ENCODE measurements around the gene CTNNA1.

CTNNA1 gene

GRCh38 chr5:138933522-138934290 lies 180.5 kb downstream of the CTNNA1 start:
- no peaks in the 10 kb centered on the region for H3K27me3 Mint-ChIP-seq
- H3K9me3 Mint-ChIP-seq, result no peaks in the 10 kb centered on the region
- peaks cover 34% of the 10 kb centered on the region for H3K36me3 Mint-ChIP-seq (ENCODE audit: low read depth)
- DNase-seq (no peak), ATAC-seq (no peak)
- no peak overlapping the region for H3K4me3 Mint-ChIP-seq
- no peak overlapping the region for H3K27ac Mint-ChIP-seq
- H3K4me1 Mint-ChIP-seq, result no peaks in the 10 kb centered on the region

- no peaks in the 10 kb centered on the region for H3K9me3 Mint-ChIP-seq
- peaks cover 37% of the 10 kb centered on the region for H3K36me3 Mint-ChIP-seq (ENCODE audit: low read depth)
- H3K4me1 Mint-ChIP-seq, result no peaks in the 10 kb centered on the region
- ATAC-seq (no peak), DNase-seq (no peak)
- H3K4me3 Mint-ChIP-seq, result no peak overlapping the region
- H3K27me3 Mint-ChIP-seq, result no peaks in the 10 kb centered on the region
- H3K27ac Mint-ChIP-seq, result no peak overlapping the region
These were observed 181.7 kb downstream of the CTNNA1 start for GRCh38 chr5:138934971-138935370.

GRCh38 chr5:138935466-138935865 lies 182.2 kb downstream of the CTNNA1 start:
- H3K27me3 Mint-ChIP-seq, result no peaks in the 10 kb centered on the region
- H3K4me3 Mint-ChIP-seq, result no peak overlapping the region
- H3K4me1 Mint-ChIP-seq, result no peaks in the 10 kb centered on the region
- H3K27ac Mint-ChIP-seq, result no peak overlapping the region
- ATAC-seq (no peak), DNase-seq (no peak)
- H3K9me3 Mint-ChIP-seq, result no peaks in the 10 kb centered on the region
- peaks cover 34% of the 10 kb centered on the region for H3K36me3 Mint-ChIP-seq (ENCODE audit: low read depth)

GRCh38 chr5:138936225-138936967 lies 183.2 kb downstream of the CTNNA1 start:
- Mint-ChIP-seq H3K27ac (no peak overlapping the region), H3K4me3 (no peak overlapping the region), H3K9me3 (no peaks in the 10 kb centered on the region), H3K27me3 (no peaks in the 10 kb centered on the region), H3K4me1 (peaks cover 7% of the 10 kb centered on the region), H3K36me3 (ENCODE audit: low read depth) (peaks cover 25% of the 10 kb centered on the region)
- DNase-seq (no peak), ATAC-seq (no peak)

- H3K9me3 Mint-ChIP-seq, result no peaks in the 10 kb centered on the region
- no peaks in the 10 kb centered on the region for H3K27me3 Mint-ChIP-seq
- H3K4me1 Mint-ChIP-seq, result peaks cover 7% of the 10 kb centered on the region
- ATAC-seq, result no peak
- peaks cover 23% of the 10 kb centered on the region for H3K36me3 Mint-ChIP-seq (ENCODE audit: low read depth)
- H3K4me3 Mint-ChIP-seq, result no peak overlapping the region
- H3K27ac Mint-ChIP-seq, result no peak overlapping the region
- no peak for DNase-seq
These were observed 183.7 kb downstream of the CTNNA1 start for GRCh38 chr5:138936968-138937345.

GRCh38 chr5:138937392-138938387 lies 184.5 kb downstream of the CTNNA1 start:
- Mint-ChIP-seq H3K9me3 (no peaks in the 10 kb centered on the region), H3K4me1 (peaks cover 7% of the 10 kb centered on the region), H3K36me3 (ENCODE audit: low read depth) (peaks cover 21% of the 10 kb centered on the region), H3K4me3 (no peak overlapping the region), H3K27me3 (no peaks in the 10 kb centered on the region), H3K27ac (no peak overlapping the region)
- DNase-seq, result no peak
- peak; percentile 12 for ATAC-seq

- peaks cover 16% of the 10 kb centered on the region for H3K36me3 Mint-ChIP-seq (ENCODE audit: low read depth)
- H3K27me3 Mint-ChIP-seq, result no peaks in the 10 kb centered on the region
- no peak overlapping the region for H3K4me3 Mint-ChIP-seq
- ATAC-seq, result no peak
- no peak for DNase-seq
- peaks cover 7% of the 10 kb centered on the region for H3K4me1 Mint-ChIP-seq
- H3K27ac Mint-ChIP-seq, result no peak overlapping the region
- no peaks in the 10 kb centered on the region for H3K9me3 Mint-ChIP-seq
These were observed 185.3 kb downstream of the CTNNA1 start for GRCh38 chr5:138938526-138938925.

- H3K9me3 Mint-ChIP-seq, result no peaks in the 10 kb centered on the region
- no peaks in the 10 kb centered on the region for H3K27me3 Mint-ChIP-seq
- no peak overlapping the region for H3K27ac Mint-ChIP-seq
- H3K36me3 Mint-ChIP-seq (ENCODE audit: low read depth), result peaks cover 8% of the 10 kb centered on the region
- ATAC-seq (no peak), DNase-seq (no peak)
- no peak overlapping the region for H3K4me3 Mint-ChIP-seq
- H3K4me1 Mint-ChIP-seq, result peaks cover 7% of the 10 kb centered on the region
These were observed 188.8 kb downstream of the CTNNA1 start for GRCh38 chr5:138942066-138942465.

GRCh38 chr5:138942861-138943260 lies 189.6 kb downstream of the CTNNA1 start:
- Mint-ChIP-seq H3K4me1 (peaks cover 7% of the 10 kb centered on the region), H3K27ac (no peak overlapping the region), H3K4me3 (no peak overlapping the region), H3K36me3 (ENCODE audit: low read depth) (peaks cover 8% of the 10 kb centered on the region), H3K9me3 (no peaks in the 10 kb centered on the region), H3K27me3 (no peaks in the 10 kb centered on the region)
- DNase-seq (no peak), ATAC-seq (no peak)

GRCh38 chr5:138943599-138944173 lies 190.5 kb downstream of the CTNNA1 start:
- ATAC-seq (no peak), DNase-seq (no peak)
- peaks cover 7% of the 10 kb centered on the region for H3K4me1 Mint-ChIP-seq
- no peak overlapping the region for H3K27ac Mint-ChIP-seq
- H3K9me3 Mint-ChIP-seq, result no peaks in the 10 kb centered on the region
- H3K36me3 Mint-ChIP-seq (ENCODE audit: low read depth), result peaks cover 8% of the 10 kb centered on the region
- no peak overlapping the region for H3K4me3 Mint-ChIP-seq
- H3K27me3 Mint-ChIP-seq, result no peaks in the 10 kb centered on the region

GRCh38 chr5:138944527-138945322 lies 191.5 kb downstream of the CTNNA1 start:
- no peak for ATAC-seq
- DNase-seq, result no peak
- Mint-ChIP-seq H3K4me3 (no peak overlapping the region), H3K36me3 (ENCODE audit: low read depth) (peaks cover 6% of the 10 kb centered on the region), H3K9me3 (no peaks in the 10 kb centered on the region), H3K27ac (no peak overlapping the region), H3K27me3 (no peaks in the 10 kb centered on the region), H3K4me1 (peaks cover 7% of the 10 kb centered on the region)

GRCh38 chr5:138945421-138946240 lies 192.4 kb downstream of the CTNNA1 start:
- H3K27ac Mint-ChIP-seq, result no peak overlapping the region
- H3K4me3 Mint-ChIP-seq, result no peak overlapping the region
- H3K4me1 Mint-ChIP-seq, result peaks cover 6% of the 10 kb centered on the region
- no peaks in the 10 kb centered on the region for H3K9me3 Mint-ChIP-seq
- ATAC-seq, result no peak
- H3K36me3 Mint-ChIP-seq (ENCODE audit: low read depth), result peaks cover 6% of the 10 kb centered on the region
- no peak for DNase-seq
- H3K27me3 Mint-ChIP-seq, result no peaks in the 10 kb centered on the region

- H3K36me3 Mint-ChIP-seq (ENCODE audit: low read depth), result peaks cover 6% of the 10 kb centered on the region
- H3K4me3 Mint-ChIP-seq, result no peak overlapping the region
- no peaks in the 10 kb centered on the region for H3K27me3 Mint-ChIP-seq
- ATAC-seq (no peak), DNase-seq (no peak)
- no peaks in the 10 kb centered on the region for H3K4me1 Mint-ChIP-seq
- H3K27ac Mint-ChIP-seq, result no peak overlapping the region
- no peaks in the 10 kb centered on the region for H3K9me3 Mint-ChIP-seq
These were observed 193.0 kb downstream of the CTNNA1 start for GRCh38 chr5:138946241-138946623.

Data from activated naive CD8-positive, alpha-beta T cell treated with anti-CD3 and anti-CD28 coated beads, Interleukin-2, amount 50 U/mL, for 24 hours (primary cell).